ENCODE results near the gene TMEM266. TPM values are rescaled to one million over a fixed set of nuclear protein-coding genes. Genes with fewer than 3 reads are reported as not detected.

The TMEM266 gene
- total RNA-seq, 1 donor from 2014 or later = 4.7 TPM

DNA sequence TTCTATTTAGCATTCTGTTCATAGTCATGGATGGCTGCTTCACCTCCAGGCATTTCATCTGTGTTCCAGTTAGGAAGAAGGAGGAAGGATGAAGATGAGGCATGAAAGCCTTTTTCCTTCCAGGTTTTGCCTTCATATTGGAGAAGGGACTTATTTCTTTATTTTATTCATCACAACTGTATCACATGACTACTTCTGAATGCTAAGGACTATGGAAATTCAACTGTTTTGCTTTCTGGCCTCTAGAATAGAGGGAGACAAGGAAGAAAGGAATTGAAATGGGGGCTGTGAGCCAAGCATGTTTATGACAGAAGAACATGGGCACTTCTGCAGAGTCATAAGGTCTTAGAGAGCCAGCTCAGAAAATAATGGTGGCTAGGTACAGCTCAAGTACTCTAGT is 10.4 kb downstream of the TMEM266 start:
- DNase-seq = no peak

DNA sequence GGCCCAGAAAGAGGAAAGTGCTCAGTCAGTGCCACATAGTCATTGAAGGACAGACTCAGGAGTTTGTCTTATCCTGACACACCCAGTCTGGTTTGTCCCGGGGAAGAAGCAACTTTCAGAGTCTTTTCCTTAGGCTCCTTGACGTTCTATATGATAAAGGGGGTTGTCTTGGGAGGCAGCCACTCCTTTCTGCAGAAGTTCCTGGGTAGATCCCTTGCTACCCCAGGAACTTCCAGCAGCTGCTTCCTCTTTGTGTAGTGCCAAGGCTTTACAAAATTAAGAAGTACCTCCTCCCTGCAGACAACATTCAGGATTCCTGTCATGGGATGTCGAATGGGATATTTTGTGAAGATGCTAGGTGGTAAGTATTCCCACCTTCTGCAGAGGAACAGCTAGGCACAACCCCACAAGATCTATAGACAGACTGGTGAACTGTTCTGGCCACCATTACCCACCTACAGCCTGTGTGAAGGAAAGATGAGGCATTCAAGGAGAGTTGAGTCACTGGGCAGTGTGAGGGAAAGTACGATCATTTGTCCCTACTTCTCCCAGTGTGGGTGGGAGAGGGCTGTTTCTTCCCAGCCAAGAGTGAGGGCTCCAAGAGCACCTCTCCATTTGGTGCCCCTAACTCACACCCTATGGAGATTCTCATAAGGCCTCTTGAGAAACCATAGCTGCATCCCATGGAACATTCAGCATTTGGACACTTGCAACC is 11.3 kb downstream of the TMEM266 start:
- DNase-seq = no peak

DNA sequence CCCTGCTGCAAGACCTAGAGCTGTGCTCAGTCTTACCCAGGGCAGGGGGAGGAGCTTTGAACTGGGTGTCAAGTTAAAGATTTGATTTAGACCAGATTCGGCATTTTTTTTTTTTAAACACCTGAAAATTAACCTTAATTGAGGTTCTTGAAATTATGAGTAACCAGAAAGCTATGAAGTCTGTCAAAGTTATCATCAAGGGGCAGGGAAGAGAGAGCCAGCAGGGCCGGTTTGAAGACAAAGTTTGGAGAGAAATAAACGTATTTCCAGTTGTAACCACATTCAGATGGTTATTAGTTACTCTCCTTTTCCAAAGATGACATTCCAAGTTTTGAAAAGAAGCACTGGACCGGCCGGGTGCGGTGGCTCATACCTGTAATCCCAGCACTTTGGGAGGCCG is 12.0 kb downstream of the TMEM266 start:
- no peak for DNase-seq

DNA sequence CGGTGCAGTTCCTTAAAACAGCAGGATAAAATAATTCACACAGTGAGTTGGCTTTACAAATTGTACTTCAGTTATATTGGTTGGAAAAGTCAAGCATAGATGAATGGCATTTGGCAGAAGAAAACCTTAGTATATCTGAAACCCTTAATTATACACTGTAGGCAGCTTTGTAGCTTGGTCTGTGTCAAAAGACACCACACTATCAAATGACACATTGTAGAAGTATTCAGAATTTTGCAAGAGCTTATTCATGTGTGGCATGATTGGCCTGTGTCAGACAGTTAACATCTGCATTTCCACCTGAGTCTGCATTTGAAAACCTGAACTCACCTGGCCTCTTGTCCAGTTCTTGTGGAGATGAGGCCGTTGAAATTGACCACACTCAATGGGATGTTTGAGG is 13.8 kb downstream of the TMEM266 start:
- no peak for DNase-seq

DNA sequence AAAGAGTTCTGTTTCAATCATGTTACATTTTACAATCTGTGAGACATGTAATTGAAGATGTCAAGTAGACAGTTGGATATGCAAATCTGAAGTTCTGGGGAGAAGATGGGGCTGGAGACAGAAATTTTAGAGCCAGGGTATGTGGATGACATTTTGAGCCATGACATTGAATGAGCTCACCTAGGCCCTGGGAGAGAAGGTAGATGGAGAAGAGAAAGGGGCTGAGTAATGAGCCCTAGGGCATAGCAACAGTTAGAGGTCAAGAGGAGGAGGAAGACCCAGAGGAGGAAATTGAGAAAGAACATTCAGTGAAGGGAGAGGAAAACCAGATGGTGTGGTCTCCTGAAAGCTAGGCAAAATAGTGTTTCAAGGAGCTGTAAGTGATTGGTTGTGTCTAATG is 15.3 kb downstream of the TMEM266 start:
- no peak for DNase-seq

DNA sequence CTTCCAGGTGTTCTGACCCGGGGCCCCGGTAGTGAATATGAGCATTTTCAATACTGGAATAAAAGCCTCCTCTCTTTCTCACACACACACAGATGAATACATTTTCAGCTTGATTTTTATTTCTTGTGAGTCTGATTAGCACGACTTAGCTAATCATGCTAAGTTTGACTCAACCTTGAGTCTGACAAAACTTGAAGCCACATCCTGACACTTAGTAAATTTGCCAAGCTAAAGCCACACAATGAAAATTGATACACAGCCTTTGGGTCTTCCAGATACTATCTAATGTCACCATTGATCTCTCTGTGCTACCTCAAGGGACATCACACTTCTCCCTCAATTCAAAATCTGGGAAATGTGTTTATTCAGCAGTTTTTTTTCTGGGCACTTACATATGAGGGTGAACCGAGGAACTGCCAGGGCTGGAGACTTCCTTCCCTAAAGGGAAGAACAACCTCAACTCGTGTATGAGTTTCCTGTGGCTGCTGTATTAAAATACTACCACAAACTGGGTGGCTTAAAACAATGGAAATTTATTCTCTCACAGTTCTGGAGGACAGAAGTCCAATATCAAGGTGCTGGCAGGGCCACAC is 18.6 kb downstream of the TMEM266 start:
- no peak for DNase-seq

DNA sequence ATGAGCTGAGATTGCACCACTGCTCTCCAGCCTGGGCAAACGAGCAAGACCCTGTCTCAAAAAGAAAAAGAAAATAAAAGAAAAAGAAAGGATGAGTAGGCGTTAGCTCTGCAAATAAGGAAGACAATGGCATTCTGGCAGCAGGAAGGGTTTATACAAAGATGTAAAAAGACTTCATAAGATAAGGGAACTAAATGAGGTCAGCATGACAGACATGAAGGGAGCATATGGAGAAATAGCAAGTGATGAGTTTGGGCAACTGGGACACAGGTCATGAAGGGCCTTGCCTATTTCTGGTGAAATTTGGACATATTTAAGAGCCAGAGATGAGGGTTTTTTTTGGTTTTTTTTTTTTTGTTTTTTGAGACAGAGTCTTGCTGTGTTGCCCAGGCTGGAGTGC is 24.5 kb downstream of the TMEM266 start:
- no peak for DNase-seq

DNA sequence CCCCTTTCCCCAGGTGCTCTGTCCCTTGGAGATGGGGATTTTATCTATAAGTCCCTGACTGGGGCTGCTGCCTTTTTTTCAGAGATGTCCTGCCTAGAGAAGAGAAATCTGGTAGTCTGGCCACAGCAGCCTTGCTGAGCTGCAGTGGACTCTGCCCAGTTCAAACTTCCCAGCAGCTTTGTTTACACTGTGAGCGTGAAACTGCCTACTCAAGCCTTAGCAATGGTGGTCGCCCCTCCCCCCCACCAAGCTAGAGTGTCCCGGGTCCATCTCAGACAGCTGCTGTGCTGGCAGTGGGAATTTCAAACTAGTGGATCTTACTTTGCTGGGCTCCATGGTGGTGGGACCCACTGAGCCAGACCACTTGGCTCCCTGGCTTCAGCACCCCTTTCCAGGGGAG is 38.9 kb downstream of the TMEM266 start:
- DNase-seq = no peak

DNA sequence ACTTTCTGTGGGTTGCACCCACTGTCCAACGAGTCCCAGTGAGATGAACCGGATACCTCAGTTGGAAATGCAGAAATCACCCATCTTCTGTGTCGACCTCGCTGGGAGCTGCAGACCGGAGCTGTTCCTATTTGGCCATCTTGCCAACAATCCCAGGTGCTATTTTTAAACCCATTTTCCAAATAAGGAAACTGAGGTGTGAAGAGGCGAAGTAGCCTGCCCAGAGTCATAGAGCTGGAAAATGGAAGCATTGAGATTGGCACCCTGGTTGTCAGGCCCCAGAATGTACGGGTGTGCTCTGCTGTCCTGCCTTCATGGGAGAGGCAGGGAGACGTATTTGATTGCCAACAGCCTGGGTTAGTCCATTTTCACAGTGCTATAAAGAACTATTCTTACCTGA is 39.6 kb downstream of the TMEM266 start:
- no peak for DNase-seq

DNA sequence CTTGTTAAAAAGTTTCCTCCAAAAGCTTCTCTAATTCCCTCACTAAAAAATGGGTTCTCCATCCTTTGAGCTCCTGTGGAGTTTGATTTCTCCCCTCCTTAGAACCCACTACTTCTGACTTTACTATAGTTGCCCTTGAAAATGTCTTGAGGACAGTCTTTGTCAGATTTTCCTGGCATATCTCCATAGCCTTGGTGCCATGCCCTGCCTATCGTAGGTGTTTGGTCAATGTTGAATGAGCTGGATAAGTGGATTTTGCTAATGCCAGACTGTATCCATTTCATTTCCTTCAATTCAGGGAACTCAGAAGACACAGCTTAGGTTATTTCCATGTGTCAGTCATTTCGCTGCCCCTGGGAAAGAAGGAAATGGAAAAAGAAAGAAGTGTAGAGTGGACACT is 40.6 kb downstream of the TMEM266 start:
- DNase-seq = no peak

DNA sequence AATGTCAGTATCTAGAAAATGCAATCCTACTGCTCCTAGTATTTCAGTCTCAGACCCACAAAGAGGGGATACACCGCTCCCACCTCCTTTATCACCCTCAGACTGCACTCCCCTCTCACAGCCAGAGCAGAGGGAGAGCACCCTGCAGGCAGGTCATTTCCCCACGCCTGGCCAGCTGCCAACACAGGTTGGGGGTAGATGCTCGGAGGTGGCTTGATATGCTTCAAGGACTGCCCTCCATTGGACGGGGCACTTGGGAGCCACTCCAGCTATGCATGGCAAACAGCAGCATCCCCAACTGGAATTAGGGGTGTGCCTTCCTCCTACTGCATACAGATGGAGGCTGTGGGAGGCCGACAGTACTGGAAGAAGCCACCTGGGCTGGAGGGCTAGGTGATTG is 41.9 kb downstream of the TMEM266 start:
- DNase-seq = no peak

DNA sequence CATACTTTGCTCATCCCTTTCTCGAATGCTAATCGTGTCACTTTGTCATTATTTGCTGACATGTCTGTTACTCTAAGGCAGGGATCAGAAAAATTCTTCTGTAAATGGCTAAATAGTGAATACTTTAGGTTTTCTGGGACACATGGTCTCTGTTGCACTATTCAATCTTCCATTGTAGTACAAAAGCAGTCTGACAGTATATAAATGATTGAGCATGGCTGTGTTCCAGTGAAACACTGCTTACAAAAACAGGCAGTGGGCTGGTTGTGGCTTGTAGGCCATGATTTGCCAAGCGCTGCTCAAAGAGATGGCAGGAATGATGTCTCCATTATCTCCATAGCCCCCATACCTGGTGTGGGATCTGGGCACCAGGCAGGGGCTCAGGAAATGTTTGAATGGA is 45.6 kb downstream of the TMEM266 start:
- no peak for DNase-seq

DNA sequence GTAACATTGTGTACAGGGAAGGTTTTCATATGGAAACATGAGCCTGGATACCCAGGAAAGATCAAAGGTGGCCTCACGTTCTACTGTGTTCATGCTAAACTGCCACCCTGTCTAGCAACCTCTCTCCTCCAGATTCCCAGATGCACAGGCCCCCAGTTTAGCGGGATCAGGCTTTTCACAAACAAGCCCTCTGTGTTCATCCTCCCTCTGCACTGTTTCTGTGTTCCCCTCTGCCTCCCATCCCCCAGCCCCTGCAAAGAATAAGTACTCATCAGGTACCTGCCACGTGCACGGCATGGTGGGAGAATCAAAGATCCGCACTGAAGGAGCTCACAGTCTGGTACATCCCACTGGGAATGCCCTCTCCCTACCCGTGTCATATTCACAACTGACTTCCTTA is 46.1 kb downstream of the TMEM266 start:
- no peak for DNase-seq

DNA sequence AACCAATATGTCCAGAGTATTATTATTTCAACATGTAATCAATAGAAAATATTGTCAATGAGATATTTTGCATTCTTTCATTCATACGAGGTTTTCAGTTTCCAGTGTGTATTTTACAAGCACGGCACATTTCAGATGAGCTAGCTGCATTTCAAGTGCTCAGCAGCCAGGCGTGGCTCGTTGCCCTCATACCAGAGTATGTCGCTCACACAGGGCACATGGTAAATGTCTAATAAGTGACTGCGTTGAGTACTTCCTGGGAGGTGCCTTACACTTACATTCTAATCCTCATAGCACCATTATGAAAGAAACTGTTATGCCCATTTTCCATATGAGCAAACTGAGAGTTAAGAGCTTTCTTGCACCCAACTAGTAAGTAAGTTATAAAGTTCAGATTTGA is 47.4 kb downstream of the TMEM266 start:
- no peak for DNase-seq

DNA sequence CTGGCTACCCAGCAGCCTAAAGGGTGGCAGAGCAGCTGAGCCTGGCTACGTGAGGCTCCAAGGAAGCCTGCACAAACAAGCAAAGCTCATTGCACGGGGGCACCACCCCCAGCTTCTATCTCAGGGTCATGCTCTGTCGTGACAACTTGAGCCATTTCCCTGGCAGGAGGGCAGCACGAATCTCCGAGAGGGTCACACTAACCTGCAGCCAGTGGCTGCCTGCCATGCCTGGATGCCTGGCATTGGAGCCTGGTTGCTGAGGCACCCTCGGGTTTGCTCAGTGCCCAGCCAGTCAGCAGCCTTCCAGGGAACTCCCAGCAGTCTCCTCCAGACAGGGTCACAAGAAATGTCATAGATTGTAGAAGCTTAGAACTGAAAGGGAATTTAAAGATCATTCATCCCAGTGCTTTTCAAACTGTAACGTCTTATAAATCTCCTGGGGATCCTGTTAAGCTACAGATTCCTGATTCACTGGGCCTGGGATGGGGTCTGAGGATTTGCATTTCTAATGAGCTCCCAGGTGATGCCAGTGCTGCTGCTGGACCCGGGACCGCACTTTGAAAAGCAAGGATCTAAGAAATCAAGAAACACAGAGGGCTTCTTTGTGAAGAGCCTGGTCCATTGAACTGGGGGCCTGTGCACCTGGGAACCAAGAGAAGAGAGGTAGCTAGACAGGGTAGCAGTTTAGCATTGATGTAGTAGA is 48.4 kb downstream of the TMEM266 start:
- no peak for DNase-seq

DNA sequence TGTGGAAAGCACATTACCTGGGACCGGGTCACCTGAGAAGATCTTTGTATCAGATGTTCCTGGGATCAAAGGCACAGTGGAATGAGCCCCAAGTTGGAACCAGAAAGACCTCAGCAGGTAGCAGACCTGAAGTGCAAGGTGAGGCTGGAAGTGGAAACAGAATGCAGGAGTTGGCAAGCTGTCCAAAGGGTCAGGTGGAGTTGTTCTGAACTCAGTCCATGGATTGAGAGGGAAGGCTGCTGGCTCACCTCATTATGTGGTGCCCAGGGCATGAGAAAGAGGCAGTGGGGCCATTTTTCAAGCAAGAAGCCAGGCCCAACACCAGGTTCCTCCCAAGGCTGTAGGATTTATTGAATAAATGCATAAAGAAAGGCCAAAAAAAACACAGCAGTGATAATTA is 49.3 kb downstream of the TMEM266 start:
- DNase-seq = no peak

DNA sequence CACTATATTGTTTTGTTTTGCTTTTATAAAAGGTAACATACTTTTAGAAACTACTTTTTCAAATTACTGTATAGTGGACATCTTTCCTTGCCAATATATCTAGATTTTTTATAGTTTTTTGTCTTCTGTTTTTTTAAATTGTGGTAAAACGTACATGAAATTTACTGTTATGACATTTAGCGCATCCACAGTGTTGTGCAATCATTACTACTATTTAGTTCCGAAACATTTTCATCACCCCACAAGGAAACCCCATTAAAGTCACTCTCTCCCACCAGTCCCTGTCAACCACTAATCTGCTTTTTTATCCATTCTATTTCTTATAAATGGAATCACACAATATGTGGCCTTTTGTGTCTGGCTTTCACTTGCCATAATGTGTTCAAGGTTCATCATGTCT is 54.8 kb downstream of the TMEM266 start:
- DNase-seq = no peak

DNA sequence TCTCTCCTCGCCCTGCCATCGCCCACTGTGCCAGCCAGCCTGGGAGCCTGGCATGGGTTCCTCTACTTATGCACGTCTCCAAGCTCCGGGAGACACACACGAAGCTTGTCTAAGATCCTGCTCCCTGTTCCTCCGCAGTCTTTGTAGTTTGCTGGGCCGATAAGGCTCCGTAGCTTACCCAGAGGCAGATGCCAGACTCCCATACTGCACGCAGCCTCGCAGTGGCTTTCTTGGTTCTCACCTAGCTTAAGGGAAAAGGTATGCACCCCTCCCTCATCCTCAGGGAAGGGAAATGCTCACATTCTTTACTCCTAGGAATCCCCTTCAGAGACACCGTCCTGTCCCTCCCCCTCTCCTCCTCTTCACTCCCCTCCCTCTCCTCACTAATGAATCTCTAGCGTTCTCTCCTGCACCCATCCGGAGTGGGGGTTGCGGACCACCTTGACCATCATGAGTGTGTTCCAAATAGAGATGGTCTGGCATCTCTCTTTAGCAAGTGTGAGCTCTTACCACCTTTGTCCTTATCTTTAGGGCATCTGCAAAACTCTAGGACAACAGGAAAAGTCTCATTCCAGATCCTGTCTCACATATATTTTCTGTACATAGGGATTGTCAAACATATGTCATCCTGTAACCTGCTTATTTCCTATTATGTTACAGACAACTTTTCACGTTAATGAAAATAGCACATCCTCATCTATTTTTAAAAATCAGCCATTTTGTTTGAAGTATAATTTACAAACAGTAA is 56.5 kb downstream of the TMEM266 start:
- DNase-seq = no peak

DNA sequence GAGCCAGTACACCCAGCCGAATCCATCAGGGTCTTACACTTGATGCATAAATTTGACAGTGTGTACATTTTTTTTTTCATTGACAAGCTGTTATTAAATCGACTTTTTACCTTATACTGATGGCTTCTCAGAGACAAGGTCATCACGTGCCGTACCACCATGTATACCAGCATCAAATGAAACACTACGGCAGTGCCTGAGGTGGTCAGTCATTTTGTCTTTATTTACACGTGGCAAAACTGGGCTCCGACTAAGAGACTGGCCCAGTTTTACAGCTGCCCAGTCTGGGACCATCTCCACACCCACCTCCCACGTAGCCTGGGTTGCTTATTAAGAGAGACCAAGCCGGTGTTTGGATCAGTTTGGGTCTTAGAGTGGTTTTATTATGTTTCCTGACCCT is 57.4 kb downstream of the TMEM266 start:
- DNase-seq = no peak

DNA sequence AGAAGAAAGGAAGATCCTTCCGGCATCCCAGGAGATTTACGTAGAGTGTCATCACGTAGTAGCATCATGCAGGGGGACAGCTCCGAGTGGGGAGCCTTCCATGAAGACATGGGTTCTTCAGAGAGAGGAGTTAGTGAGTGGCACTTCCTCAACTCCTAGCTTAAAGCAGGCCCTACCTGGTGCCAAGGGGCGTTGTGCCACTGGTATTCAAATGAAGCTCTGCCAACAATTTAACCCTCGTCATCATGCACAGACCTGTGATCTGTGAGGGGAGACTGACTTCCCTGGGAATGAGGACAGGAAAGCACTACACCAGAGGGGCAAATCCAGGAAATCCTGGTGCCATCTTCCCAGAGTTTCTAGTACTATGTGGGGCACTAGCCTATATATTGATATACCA is 59.0 kb downstream of the TMEM266 start:
- DNase-seq = no peak

DNA sequence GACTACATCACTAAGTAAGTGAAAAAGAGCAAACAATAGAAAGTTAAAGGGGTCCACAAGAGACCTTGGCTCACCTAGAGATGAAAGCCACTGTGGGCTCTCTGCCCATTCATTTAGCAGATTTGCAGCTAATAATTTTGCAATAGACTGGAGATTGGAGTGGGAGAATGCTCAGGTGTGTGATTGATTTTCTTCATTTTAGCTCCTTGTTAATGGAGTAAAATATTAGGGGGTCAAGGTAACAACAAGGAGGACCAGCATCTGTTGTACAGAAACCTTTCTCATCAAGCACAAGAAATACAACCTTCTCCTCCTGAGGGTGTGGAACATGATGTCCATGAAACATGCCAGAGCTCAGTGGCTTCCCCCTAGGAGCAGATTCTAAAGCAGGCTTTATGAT is 63.2 kb downstream of the TMEM266 start:
- DNase-seq = no peak

DNA sequence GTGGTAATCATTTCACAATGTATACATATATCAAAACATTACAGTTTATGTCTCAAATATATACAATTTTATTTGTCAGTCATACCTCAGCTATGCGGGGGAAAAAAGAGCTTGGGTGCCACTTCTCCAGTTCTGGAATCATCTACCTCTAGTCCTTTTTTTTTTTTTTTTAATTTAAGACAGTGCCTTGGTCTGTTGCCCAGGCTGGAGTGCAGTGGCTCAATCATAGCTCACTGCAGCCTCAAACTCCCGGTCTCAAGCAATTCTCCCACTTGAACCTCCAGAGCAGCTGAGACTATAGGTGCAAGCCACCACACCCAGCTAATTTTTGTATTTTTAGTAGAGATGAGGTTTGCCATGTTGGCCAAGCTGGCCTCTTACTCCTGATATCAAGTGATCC is 67.4 kb downstream of the TMEM266 start:
- no peak for DNase-seq

DNA sequence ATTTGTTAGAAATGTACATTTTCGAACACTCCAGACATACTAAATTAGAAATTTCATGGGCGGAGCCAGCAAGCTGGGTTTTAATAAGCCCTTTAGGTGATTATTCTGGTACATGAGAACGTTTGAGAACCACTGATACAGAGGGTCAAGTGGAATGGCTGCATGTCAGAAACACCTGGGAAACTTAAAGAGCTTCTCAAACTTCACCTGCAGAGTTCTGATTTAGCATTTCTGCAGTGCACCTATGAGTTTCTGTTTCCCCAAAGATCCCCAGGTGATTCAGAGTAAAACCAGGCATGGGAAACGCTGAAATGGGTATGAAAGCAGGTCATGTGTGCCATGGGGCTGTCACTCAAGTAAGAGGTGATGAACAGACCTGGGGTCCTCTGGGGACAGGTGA is 68.1 kb downstream of the TMEM266 start:
- DNase-seq = no peak

Data from occipital lobe (tissue), 2 donors.